Left renal cortex interstitium (tissue), 4 donors: ENCODE results near the gene WDR93. TPM values are rescaled to one million over a fixed set of nuclear protein-coding genes. Genes with fewer than 3 reads are reported as not detected.
"Not testable (repeated sequence)": the region's sequence is repeated elsewhere in the genome, so short reads cannot be mapped to it uniquely, and the experiment has no call there.

Source experiments
- DNase-seq, 4 donors: peaks; one replicate each; pipeline ENCODE4 v3.0.0-alpha.2; 2013; ENCODE audit warnings: low read depth in 4 of 4, low spot score in 2 of 4, missing footprints in 1 of 4
- polyA plus RNA-seq, 4 donors: library from polyadenylated mRNA; unstranded; fragments of 120-200 nt; gene quantifications; one replicate each; pipeline ENCODE4 v1.2.1, GENCODE V29; 2013; ENCODE audit not compliant: insufficient read length in 4 of 4

Gene WDR93
- polyA plus RNA-seq, 4 donors, result 1.9 to 3.2 (median 2.7) TPM

- no peak for DNase-seq
Observed at GRCh38 chr15:89680282-89680873, 10.2 kb upstream of the WDR93 start.

DNA sequence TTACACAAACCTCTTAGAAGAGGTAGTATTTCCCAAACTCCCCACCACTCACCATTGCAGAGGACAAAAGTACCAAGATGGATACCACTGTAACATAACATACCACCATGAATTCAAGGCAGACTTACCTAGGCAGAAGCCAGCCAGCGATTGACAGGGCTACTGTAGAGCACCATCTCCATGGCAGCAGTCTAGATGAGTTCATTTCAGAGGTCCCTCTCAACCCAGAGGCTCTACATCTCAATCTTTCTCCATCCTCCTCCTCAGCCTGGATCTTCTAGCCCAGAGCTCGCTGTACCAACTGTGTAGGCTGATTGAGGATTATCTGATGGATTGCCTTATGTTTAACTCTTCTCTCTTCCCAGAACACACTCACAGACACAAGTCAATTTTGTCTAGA lies 9.5 kb upstream of the WDR93 start:
- no peak for DNase-seq

DNA sequence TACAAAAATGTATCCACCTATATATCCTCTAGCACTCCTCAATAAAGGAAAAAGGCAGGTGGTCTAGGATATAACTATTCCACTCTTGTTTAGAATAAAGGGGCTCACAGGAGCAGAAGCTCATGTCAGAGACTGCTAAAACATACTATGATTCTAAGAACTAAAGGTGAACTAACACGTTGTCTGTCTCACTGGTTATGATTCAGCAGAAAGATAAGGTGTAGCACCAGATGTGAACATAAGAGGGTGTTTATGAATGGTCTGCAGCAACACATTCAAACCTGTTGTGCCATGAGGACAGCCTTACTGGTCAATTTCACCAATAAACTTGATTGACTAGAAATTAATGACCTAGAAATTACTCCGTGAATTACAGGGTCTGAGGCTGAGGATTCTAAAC lies 4.6 kb upstream of the WDR93 start:
- no peak for DNase-seq

DNA sequence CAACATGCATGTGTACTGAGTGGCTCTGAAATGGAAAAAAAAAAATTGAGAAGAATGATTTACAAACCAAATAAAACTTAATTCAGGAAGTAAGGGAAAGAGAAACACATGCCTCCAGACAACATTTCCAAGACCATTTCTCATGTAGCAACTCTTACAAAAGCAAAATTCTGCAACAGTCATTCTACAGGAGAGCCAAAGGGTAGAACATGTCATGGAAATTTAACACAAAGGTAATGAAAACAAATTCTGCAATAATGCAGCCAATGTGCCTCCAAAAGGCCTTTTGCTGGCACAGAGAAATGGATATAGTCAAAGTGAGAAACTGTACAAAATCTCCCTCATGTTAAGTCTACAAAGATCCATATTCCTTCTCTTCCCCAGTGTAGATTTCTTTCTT lies 4.1 kb upstream of the WDR93 start:
- no peak for DNase-seq

- not testable (repeated sequence) for DNase-seq
Observed at GRCh38 chr15:89689930-89690275, 708 bp upstream of the WDR93 start.

- DNase-seq, result no peak
Observed at GRCh38 chr15:89693091-89693490, 2.5 kb downstream of the WDR93 start.

GRCh38 chr15:89693696-89694095 lies 3.1 kb downstream of the WDR93 start:
- no peak for DNase-seq

DNA sequence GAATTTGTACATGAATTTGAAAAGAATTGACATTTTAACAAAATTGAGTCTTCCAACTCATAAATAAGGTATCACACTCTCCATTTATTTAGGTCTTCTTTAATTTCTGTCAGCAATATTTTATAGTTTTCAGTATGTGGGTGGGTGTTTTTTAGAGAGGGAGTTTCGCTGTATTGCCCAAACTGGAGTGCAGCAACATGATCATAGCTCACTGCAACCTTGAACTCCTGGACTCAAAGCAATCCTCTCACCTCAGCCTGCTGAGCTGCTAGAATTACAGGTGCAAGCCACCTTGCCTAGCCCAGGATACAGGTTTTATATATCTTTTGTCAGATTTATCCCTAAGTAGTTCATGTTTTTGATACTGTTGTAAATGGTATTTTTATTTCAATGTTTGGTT lies 4.6 kb downstream of the WDR93 start:
- no peak for DNase-seq

DNA sequence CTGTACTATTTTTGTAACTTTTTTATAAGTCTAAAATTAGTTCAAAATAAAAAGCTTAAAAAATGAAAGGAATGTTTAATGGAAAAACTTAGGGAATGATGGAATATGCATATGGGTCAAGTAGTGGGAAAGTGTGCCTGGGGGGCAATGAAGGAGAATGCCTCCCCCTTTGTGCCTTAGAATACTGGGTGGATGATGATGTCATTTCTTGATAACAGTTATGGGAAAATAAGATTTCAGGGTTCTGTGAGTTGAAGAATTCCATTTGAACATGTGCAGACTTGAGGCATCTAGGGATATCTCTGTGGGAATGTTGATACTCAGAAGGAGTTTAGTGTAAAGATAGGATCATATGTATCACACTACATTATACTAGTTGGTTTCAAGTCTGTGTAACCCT lies 13.8 kb downstream of the WDR93 start:
- no peak for DNase-seq

GRCh38 chr15:89707577-89707976 lies 17.0 kb downstream of the WDR93 start:
- DNase-seq, result no peak

GRCh38 chr15:89714775-89715174 lies 24.2 kb downstream of the WDR93 start:
- no peak for DNase-seq

GRCh38 chr15:89723031-89723430 lies 32.4 kb downstream of the WDR93 start:
- no peak for DNase-seq

GRCh38 chr15:89724621-89725020 lies 34.0 kb downstream of the WDR93 start:
- no peak for DNase-seq

- no peak for DNase-seq
Observed at GRCh38 chr15:89725064-89725463, 34.5 kb downstream of the WDR93 start.

DNA sequence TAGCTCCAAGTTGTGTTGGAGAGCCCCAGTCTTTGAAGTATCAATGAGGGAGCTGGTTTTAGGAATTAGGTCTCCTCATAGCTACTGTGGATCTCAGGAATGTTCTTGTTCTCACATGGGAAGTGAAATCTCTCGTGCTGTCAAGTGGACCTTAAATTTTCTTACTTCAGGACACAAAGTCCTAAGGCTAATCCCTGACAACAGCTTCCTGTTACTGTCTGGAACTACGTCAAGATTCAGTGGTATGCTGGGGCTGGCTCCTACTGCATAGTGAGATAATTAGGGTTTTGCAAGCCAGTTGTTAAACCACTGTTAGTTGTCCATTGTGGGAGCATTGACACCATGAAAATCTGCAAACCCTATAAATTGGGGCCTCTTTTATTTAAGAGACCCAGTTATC lies 37.6 kb downstream of the WDR93 start:
- DNase-seq, result no peak

DNA sequence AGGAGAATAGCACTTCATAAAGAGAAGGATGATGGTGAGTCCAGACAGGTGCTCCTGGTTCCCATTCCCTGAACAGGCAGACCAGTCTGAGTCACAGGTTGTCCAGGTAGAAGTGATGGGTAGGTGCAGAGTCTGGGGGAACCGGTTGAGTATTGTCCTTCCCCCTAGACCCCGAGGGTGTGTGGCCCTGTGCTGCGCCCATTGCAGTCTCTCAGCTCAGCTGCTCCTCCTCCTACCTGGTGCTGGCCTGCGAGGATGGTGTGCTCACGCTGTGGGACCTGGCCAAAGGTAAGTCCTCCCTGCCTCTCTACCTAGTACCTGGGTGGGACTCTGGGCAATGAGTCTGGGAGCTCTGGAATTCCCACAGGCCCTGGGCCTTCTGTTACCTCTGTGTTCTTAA lies 40.7 kb downstream of the WDR93 start:
- DNase-seq, result no peak

DNA sequence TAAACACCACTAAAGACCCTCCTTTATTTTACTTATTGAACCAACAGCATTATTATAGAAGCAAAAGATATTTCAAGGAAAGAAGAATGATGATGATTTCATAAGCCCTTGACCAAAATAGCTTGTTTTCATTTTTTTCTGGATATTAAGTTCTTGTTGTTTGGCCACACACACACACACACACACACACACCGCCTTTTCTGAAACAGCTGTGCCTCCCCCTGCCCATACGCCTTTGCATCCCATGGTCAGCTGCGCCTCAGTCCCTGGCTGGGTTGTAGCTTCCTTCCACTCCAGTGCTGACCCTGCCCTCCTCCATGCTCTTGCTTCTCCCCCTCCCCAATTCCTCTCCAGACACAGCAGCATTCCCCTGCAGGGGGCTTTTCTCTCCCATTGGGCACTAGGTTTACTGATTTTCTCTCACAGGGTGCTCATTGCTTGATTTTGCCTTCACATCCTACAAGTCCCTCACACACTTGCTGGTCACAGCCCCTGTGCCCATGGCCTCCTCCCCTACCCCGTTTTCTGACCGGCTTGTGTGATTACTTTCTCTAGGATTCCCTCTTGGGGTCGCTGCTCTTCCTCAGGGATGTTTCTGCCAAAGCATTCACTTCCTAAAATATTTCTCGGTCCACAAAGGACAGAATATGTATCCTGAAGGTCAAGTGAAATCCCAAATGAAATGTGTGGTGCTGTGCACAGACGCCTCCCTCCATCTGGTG lies 42.0 kb downstream of the WDR93 start:
- DNase-seq, result no peak

- no peak for DNase-seq
Observed at GRCh38 chr15:89735773-89736172, 45.2 kb downstream of the WDR93 start.

- peak in 2 of 4 donors; percentile 57 to 66 for DNase-seq
Observed at GRCh38 chr15:89740137-89740536, 49.5 kb downstream of the WDR93 start.

GRCh38 chr15:89743011-89743410 lies 52.4 kb downstream of the WDR93 start:
- DNase-seq, result no peak

DNA sequence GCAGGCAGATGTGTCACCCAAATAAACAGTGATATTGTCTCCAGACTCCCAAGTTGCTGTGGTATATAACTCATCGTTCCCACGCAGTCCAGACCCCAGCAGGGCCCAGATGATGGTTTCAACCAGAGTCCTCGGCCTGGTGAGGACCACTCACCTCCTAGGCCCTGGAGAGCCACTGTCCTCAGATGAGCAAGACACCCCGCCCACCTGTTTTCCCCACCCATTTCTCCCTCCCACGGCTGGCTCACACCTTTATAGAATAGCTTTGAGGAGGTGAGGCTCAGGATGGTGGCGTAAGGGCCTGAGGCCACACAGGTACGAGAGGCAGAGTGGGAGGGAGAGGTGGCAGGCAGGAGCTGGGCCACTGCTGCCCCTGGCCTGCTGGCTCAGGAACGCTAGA lies 53.0 kb downstream of the WDR93 start:
- DNase-seq, result no peak

GRCh38 chr15:89745131-89745530 lies 54.5 kb downstream of the WDR93 start:
- DNase-seq, result no peak

GRCh38 chr15:89745768-89746167 lies 55.2 kb downstream of the WDR93 start:
- DNase-seq, result no peak
